Sigmoid colon (tissue), 4 donors: Measurements from ENCODE around the gene SLC27A1.

ENCODE experiments used
- EP300 ChIP-seq, 4 donors: sonication (generic); formaldehyde crosslinking; IDR thresholded peaks; one replicate each; pipeline ENCODE4 v1.6.1; 2017; ENCODE audit warnings: antibody characterized with exemption in 4 of 4
- POLR2A ChIP-seq, 2 donors: fragments of 450-650 bp; IDR thresholded peaks; one replicate each; pipeline ENCODE4 v1.6.1; 2016; ENCODE audit warnings: antibody characterized with exemption in 2 of 2, mild to moderate bottlenecking in 2 of 2, moderate library complexity in 2 of 2
- POLR2AphosphoS5 ChIP-seq, 4 donors: sonication (generic); formaldehyde crosslinking; IDR thresholded peaks; one replicate each; pipeline ENCODE4 v1.6.1; 2017; ENCODE audit warnings: antibody characterized with exemption in 4 of 4
- TF ChIP-seq, protein P1 (sequence below), 4 experiments: fragments of 450-650 bp in 3 of 4; fragments of 200-600 bp in 1 of 4; IDR thresholded peaks; one replicate each; pipeline ENCODE4 v1.5.1; 2016 to 2019; ENCODE audit warnings: antibody characterized with exemption in 4 of 4, mild to moderate bottlenecking in 3 of 4, moderate library complexity in 2 of 4

DNA sequence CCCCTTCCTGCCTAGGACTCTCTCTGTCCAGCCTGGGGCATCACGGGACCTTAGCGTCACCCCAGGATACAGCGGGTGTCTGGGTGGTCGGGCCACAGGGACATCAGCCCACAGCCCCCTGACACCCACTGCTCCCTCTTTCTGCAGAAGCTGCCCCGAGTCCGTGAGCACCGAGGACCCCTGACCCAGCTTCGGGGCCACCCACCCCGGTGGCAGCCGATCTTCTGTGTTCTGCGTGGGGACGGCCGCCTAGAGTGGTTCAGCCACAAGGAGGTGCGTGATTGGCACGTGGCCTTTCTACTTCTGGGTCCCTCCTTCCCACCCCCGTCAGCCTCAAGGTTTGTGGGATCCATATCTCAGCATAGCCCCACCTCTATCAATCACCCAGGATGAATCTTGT lies 61.8 kb downstream of the SLC27A1 start:
- TF ChIP-seq, protein P1, sequence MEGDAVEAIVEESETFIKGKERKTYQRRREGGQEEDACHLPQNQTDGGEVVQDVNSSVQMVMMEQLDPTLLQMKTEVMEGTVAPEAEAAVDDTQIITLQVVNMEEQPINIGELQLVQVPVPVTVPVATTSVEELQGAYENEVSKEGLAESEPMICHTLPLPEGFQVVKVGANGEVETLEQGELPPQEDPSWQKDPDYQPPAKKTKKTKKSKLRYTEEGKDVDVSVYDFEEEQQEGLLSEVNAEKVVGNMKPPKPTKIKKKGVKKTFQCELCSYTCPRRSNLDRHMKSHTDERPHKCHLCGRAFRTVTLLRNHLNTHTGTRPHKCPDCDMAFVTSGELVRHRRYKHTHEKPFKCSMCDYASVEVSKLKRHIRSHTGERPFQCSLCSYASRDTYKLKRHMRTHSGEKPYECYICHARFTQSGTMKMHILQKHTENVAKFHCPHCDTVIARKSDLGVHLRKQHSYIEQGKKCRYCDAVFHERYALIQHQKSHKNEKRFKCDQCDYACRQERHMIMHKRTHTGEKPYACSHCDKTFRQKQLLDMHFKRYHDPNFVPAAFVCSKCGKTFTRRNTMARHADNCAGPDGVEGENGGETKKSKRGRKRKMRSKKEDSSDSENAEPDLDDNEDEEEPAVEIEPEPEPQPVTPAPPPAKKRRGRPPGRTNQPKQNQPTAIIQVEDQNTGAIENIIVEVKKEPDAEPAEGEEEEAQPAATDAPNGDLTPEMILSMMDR (IDR thresholded peaks at IDR 0.05) = no peak
- TF ChIP-seq POLR2AphosphoS5 (IDR thresholded peaks at IDR 0.05) (no peak), EP300 (IDR thresholded peaks at IDR 0.05) (no peak), POLR2A (IDR thresholded peaks at IDR 0.05) (no peak)
